Lower lobe of right lung (tissue), 2 donors: ENCODE measurements around the gene SSC4D. TPM values are rescaled to one million over a fixed set of nuclear protein-coding genes. Genes with fewer than 3 reads are reported as not detected.
"Not testable (repeated sequence)": the region's sequence is repeated elsewhere in the genome, so short reads cannot be mapped to it uniquely, and the experiment has no call there.

Experiments
- ATAC-seq, 2 donors: fragments of 200-7000 bp; cut with Tn5 transposase; one replicate each; pipeline ENCODE4 v1.9.1; 2020 to 2022; ENCODE audit warnings: mild to moderate bottlenecking in 2 of 2, moderate library complexity in 2 of 2
- DNase-seq: peaks from one replicate; pipeline ENCODE4 v3.0.0-alpha.2; 2020
- H3K27ac ChIP-seq: fragments of 200-600 bp; one replicate; pipeline ENCODE4 v1.8.0; 2022
- H3K27me3 ChIP-seq: fragments of 200-600 bp; one replicate; pipeline ENCODE4 v1.8.0; 2022; ENCODE audit warnings: low read depth
- H3K36me3 ChIP-seq: fragments of 200-600 bp; one replicate; pipeline ENCODE4 v1.8.0; 2022; ENCODE audit warnings: mild to moderate bottlenecking
- H3K4me1 ChIP-seq: fragments of 200-600 bp; one replicate; pipeline ENCODE4 v1.8.0; 2022
- H3K4me3 ChIP-seq: fragments of 200-600 bp; one replicate; pipeline ENCODE4 v1.8.0; 2022; ENCODE audit warnings: mild to moderate bottlenecking
- H3K9me3 ChIP-seq: fragments of 200-600 bp; one replicate; pipeline ENCODE4 v1.8.0; 2022
- CTCF ChIP-seq: fragments of 200-600 bp; IDR thresholded peaks from one replicate; pipeline ENCODE4 v1.8.0; 2022; ENCODE audit warnings: antibody characterized with exemption, mild to moderate bottlenecking
- intact Hi-C: fragments of 100-400 bp; cut with DNase I; formaldehyde crosslinking; loops from one replicate; pipeline ENCODE4 v1.11.0; 2022
- long read RNA-seq: library from polyadenylated mRNA; unstranded; transcript quantifications from one replicate; pipeline ENCODE4 v2.0.0, GENCODE V29; 2021
- total RNA-seq: library from RNA; stranded (reverse); fragmentation: NEBNext Ultra II Directional; extraction: Animal tissue kit (Norgen Biotek cat#: 25700); gene quantifications from one replicate; pipeline ENCODE4 v1.2.1, GENCODE V29; 2021
- donor health status: DM: no; HTN: yes; CAD: no; lungs with severe emphysema.

Gene SSC4D
- total RNA-seq, result 1.7 TPM
- long read RNA-seq, partial matches to known transcripts, result 0 of 2 reads
- long read RNA-seq, other reads (novel, unspliced or antisense), result 2 of 2 reads

- no peaks in the 10 kb centered on the region for H3K9me3 ChIP-seq
- no peaks in the 10 kb centered on the region for H3K4me1 ChIP-seq
- no peaks in the 10 kb centered on the region for H3K36me3 ChIP-seq
- no peak within 1 kb of the TSS for H3K4me3 ChIP-seq
- ATAC-seq, result no peak
- DNase-seq, result no peak
- intact Hi-C loops, result no loop called here
- no peak within 1 kb of the TSS for H3K27ac ChIP-seq
- TF ChIP-seq CTCF, result no peak
- H3K27me3 ChIP-seq, result no peaks in the 10 kb centered on the region
Measured at GRCh38 chr7:76409537-76409936, at the start of gene SSC4D. TSS of gene SSC4D (minus strand) at chr7:76409697. CDS start at chr7:76404439, 5,258 bp downstream.

GRCh38 chr7:76458504-76458903 lies 49.0 kb upstream of the SSC4D start:
- H3K4me3 ChIP-seq, H3K9me3 ChIP-seq, intact Hi-C loops, ATAC-seq, H3K27me3 ChIP-seq, DNase-seq, H3K27ac ChIP-seq, H3K4me1 ChIP-seq, H3K36me3 ChIP-seq: not testable (repeated sequence)

GRCh38 chr7:76457017-76457416 lies 47.5 kb upstream of the SSC4D start:
- intact Hi-C loops, ATAC-seq: not testable (repeated sequence)

GRCh38 chr7:76445577-76446008 lies 36.1 kb upstream of the SSC4D start:
- H3K9me3 ChIP-seq, H3K4me1 ChIP-seq, intact Hi-C loops, H3K27me3 ChIP-seq, H3K27ac ChIP-seq, H3K4me3 ChIP-seq, H3K36me3 ChIP-seq: not testable (repeated sequence)
- peak; percentile 64 for DNase-seq
- peak; percentile 85 to 95 for ATAC-seq

More at GRCh38 chr7:76457017-76457416, 47.5 kb upstream of the SSC4D start:
- H3K4me1 ChIP-seq, DNase-seq, H3K4me3 ChIP-seq, H3K36me3 ChIP-seq, H3K27ac ChIP-seq, H3K9me3 ChIP-seq, H3K27me3 ChIP-seq: not testable (repeated sequence)

GRCh38 chr7:76443846-76444245 lies 34.3 kb upstream of the SSC4D start:
- H3K27me3 ChIP-seq, intact Hi-C loops, H3K9me3 ChIP-seq, H3K4me3 ChIP-seq, H3K36me3 ChIP-seq, DNase-seq, H3K4me1 ChIP-seq, H3K27ac ChIP-seq: not testable (repeated sequence)
- peak; percentile 55 to 65 for ATAC-seq

GRCh38 chr7:76442664-76443446 lies 33.4 kb upstream of the SSC4D start:
- H3K27ac ChIP-seq, H3K9me3 ChIP-seq, DNase-seq, H3K27me3 ChIP-seq, H3K4me3 ChIP-seq, intact Hi-C loops, ATAC-seq, H3K4me1 ChIP-seq, H3K36me3 ChIP-seq: not testable (repeated sequence)

- H3K9me3 ChIP-seq, H3K27ac ChIP-seq, H3K27me3 ChIP-seq, DNase-seq, H3K4me1 ChIP-seq, H3K36me3 ChIP-seq, H3K4me3 ChIP-seq, intact Hi-C loops: not testable (repeated sequence)
- peak; percentile 35 to 59 for ATAC-seq
Measured at GRCh38 chr7:76441792-76442191, 32.3 kb upstream of the SSC4D start.

GRCh38 chr7:76440404-76440803 lies 30.9 kb upstream of the SSC4D start:
- H3K4me1 ChIP-seq, H3K4me3 ChIP-seq, H3K36me3 ChIP-seq, H3K27me3 ChIP-seq, H3K27ac ChIP-seq, intact Hi-C loops, H3K9me3 ChIP-seq, DNase-seq, ATAC-seq: not testable (repeated sequence)

- H3K4me3 ChIP-seq, intact Hi-C loops, H3K27me3 ChIP-seq, H3K27ac ChIP-seq, H3K36me3 ChIP-seq, ATAC-seq, H3K4me1 ChIP-seq, DNase-seq, H3K9me3 ChIP-seq: not testable (repeated sequence)
Measured at GRCh38 chr7:76439120-76439888, 29.8 kb upstream of the SSC4D start.
